Liver (tissue), 9 donors: ENCODE results near the gene UBE2R2. TPM values are rescaled to one million over a fixed set of nuclear protein-coding genes. Genes with fewer than 3 reads are reported as not detected.

ENCODE experiments used
- DNase-seq: peaks from one replicate; pipeline ENCODE4 v3.0.0-alpha.2; 2017; ENCODE audit warnings: low spot score
- H3K27ac ChIP-seq, 2 donors: one replicate each; pipeline ENCODE4 v1.7.0; 2013; ENCODE audit warnings: inconsistent platforms in 2 of 2, low read length in 2 of 2, control low read depth in 1 of 2, low read depth in 1 of 2, mild to moderate bottlenecking in 1 of 2
- H3K27me3 ChIP-seq, 4 donors: one replicate each; pipeline versions ENCODE4 v1.6.1 to v1.7.0; 2013; ENCODE audit warnings: low read length in 3 of 4, inconsistent platforms in 1 of 4, mild to moderate bottlenecking in 1 of 4, moderate library complexity in 1 of 4; ENCODE audit not compliant: control insufficient read depth in 4 of 4, insufficient read depth in 4 of 4
- H3K36me3 ChIP-seq, 4 donors: one replicate each; pipeline versions ENCODE4 v1.6.1 to v1.7.0; 2013; ENCODE audit warnings: low read length in 3 of 4, mild to moderate bottlenecking in 3 of 4, low read depth in 1 of 4, moderate library complexity in 1 of 4; ENCODE audit not compliant: control insufficient read depth in 4 of 4, insufficient read depth in 3 of 4
- H3K4me1 ChIP-seq, 4 donors: one replicate each; pipeline versions ENCODE4 v1.6.1 to v1.7.0; 2013; ENCODE audit warnings: low read length in 3 of 4, mild to moderate bottlenecking in 3 of 4, moderate library complexity in 1 of 4; ENCODE audit not compliant: control insufficient read depth in 4 of 4, insufficient read depth in 4 of 4
- H3K4me3 ChIP-seq, 3 donors: one replicate each; pipeline versions ENCODE4 v1.6.1 to v1.7.0; 2013; ENCODE audit warnings: low read length in 3 of 3, control low read depth in 1 of 3, low read depth in 1 of 3, mild to moderate bottlenecking in 1 of 3
- H3K9ac ChIP-seq, 2 donors: one replicate each; pipeline ENCODE4 v1.7.0; 2013; ENCODE audit warnings: low read length in 2 of 2, mild to moderate bottlenecking in 2 of 2, moderate library complexity in 2 of 2, control low read depth in 1 of 2, low read depth in 1 of 2
- H3K9me3 ChIP-seq, 4 donors: one replicate each; pipeline versions ENCODE4 v1.6.1 to v1.7.0; 2013; ENCODE audit warnings: low read length in 3 of 4; ENCODE audit not compliant: control insufficient read depth in 4 of 4
- EGR1 ChIP-seq, 2 donors: IDR thresholded peaks; 2 replicates each; pipeline ENCODE4 v1.6.1; 2016 to 2018; ENCODE audit warnings: antibody characterized with exemption in 2 of 2, low read depth in 2 of 2
- FOXA1 ChIP-seq: IDR thresholded peaks from 2 replicates; pipeline ENCODE4 v1.6.1; 2016; ENCODE audit warnings: antibody characterized with exemption
- FOXA2 ChIP-seq: IDR thresholded peaks from 2 replicates; pipeline ENCODE4 v1.6.1; 2016; ENCODE audit warnings: antibody characterized with exemption
- GABPA ChIP-seq, 2 donors: IDR thresholded peaks in 1 of 2; conservative IDR thresholded peaks in 1 of 2; 2 replicates each; pipeline ENCODE4 v1.6.1; 2016; ENCODE audit warnings: antibody characterized with exemption in 2 of 2, mild to moderate bottlenecking in 1 of 2, moderate library complexity in 1 of 2
- HNF4A ChIP-seq, 2 donors: conservative IDR thresholded peaks; 2 replicates each; pipeline ENCODE4 v1.6.1; 2016; ENCODE audit warnings: antibody characterized with exemption in 2 of 2, mild to moderate bottlenecking in 2 of 2
- HNF4G ChIP-seq: IDR thresholded peaks from 2 replicates; pipeline ENCODE4 v1.6.1; 2016; ENCODE audit warnings: antibody characterized with exemption
- JUND ChIP-seq, 2 donors: IDR thresholded peaks; 2 replicates each; pipeline ENCODE4 v1.6.1; 2016; ENCODE audit warnings: antibody characterized with exemption in 2 of 2
- MAX ChIP-seq: IDR thresholded peaks from 2 replicates; pipeline ENCODE4 v1.6.1; 2016; ENCODE audit warnings: antibody characterized with exemption
- NR2F2 ChIP-seq: IDR thresholded peaks from 2 replicates; pipeline ENCODE4 v1.6.1; 2016; ENCODE audit warnings: antibody characterized with exemption
- RAD21 ChIP-seq, 2 donors: IDR thresholded peaks; 2 replicates each; pipeline ENCODE4 v1.6.1; 2016; ENCODE audit warnings: antibody characterized with exemption in 2 of 2, mild to moderate bottlenecking in 2 of 2
- RXRA ChIP-seq, 2 donors: IDR thresholded peaks; 2 replicates each; pipeline ENCODE4 v1.6.1; 2017 to 2018; ENCODE audit warnings: antibody characterized with exemption in 2 of 2, mild to moderate bottlenecking in 1 of 2
- SP1 ChIP-seq: IDR thresholded peaks from 2 replicates; pipeline ENCODE4 v1.6.1; 2018; ENCODE audit warnings: antibody characterized with exemption, mild to moderate bottlenecking
- TAF1 ChIP-seq: conservative IDR thresholded peaks from 2 replicates; pipeline ENCODE4 v1.6.1; 2016; ENCODE audit warnings: antibody characterized with exemption, mild to moderate bottlenecking
- YY1 ChIP-seq: IDR thresholded peaks from 2 replicates; pipeline ENCODE4 v1.6.1; 2016; ENCODE audit warnings: antibody characterized with exemption, mild to moderate bottlenecking
- ZBTB33 ChIP-seq: IDR thresholded peaks from 2 replicates; pipeline ENCODE4 v1.6.1; 2016; ENCODE audit warnings: antibody characterized with exemption
- WGBS: extraction: QIAGEN DNeasy Blood & Tissue Kit; methylation state at CpG from one replicate; pipeline ENCODE4 v1.1.7; 2013; 5-methylcytosine and 5-hydroxymethylcytosine counted together
- polyA plus RNA-seq, 2 donors: library from polyadenylated mRNA; stranded (reverse) in 1 of 2; unstranded in 1 of 2; fragments of 200-250 nt in 1 of 2; fragments of >200 nt in 1 of 2; fragmentation: Nextera tagmentation in 1 of 2; extraction: Ambion mirVana in 1 of 2; gene quantifications; one replicate each; pipeline versions ENCODE4 v1.2.1 to v1.2.3, GENCODE V29; 2013 to 2015
- total RNA-seq, 2 donors: library from RNA; depleted of rRNA; stranded (reverse); fragments of >200 nt; gene quantifications; one replicate each; pipeline ENCODE4 v1.2.3, GENCODE V29; 2014
- TF ChIP-seq, protein P1 (sequence below): fragments of 150-350 bp; IDR thresholded peaks from 2 replicates; pipeline ENCODE4 v1.5.1; 2017; ENCODE audit warnings: improper control_type of control experiment, low read depth, low read length; ENCODE audit not compliant: missing input control
- TF ChIP-seq, protein P2 (sequence below): IDR thresholded peaks from 2 replicates; pipeline ENCODE4 v1.6.1; 2016; ENCODE audit warnings: antibody characterized with exemption
- TF ChIP-seq, protein P3 (sequence below): IDR thresholded peaks from 2 replicates; pipeline ENCODE4 v1.6.1; 2016; ENCODE audit warnings: antibody characterized with exemption, mild to moderate bottlenecking
- donor health status: healthy.
- donor health status: healthy.
- donor health status: healthy.
- donor health status: healthy.
- donor health status: healthy.

UBE2R2 gene
- total and polyA plus RNA-seq, 4 donors, result 10.8 to 15.0 (median 14.2) TPM

DNA sequence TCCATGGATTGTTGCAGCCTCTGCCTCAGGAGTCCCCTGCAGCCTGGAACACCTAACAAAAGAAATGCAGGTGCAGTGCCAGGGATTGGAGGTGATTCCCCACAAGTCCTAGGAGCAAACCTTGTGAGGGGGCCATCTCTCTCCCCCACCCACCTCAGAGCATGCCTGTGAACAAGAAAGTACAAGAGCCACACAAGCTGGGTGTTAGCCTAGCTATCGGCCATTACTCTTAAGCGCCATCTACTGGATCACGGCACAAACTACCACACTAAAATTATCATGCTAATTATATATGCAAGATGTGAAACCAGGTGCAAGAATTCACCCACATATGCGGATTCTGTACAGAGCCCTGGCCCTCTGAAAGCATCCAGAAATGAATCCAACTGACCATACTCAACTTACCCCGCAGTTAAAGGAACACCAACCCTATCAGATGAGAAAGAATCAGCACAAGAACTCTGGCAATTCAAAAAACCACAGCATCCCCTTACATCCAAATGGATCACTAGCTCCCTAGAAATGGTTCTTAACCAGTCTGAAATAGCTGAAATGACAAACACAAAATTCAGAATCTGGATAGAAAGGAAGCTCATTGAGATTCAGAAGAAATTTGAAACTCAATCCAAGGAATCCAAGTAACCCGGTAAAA, 38.1 kb upstream of the UBE2R2 start:
- Histone ChIP-seq H3K4me1 (peaks cover 0 to 2% (median 0%) of the 10 kb centered on the region in 4 donors), H3K36me3 (no peaks in the 10 kb centered on the region), H3K27me3 (no peaks in the 10 kb centered on the region), H3K27ac (no peak overlapping the region), H3K9ac (no peak overlapping the region), H3K4me3 (no peak overlapping the region), H3K9me3 (no peaks in the 10 kb centered on the region)
- TF ChIP-seq YY1, result peak; percentile 73
- no peak for TF ChIP-seq RXRA (IDR thresholded peaks at IDR 0.05)
- TF ChIP-seq FOXA1, result no peak
- TF ChIP-seq FOXA2, result no peak
- TF ChIP-seq HNF4A (conservative IDR thresholded peaks at IDR 0.05), result no peak
- no peak for TF ChIP-seq NR2F2
- no peak for TF ChIP-seq MAX
- TF ChIP-seq HNF4G, result no peak
- TF ChIP-seq JUND (IDR thresholded peaks at IDR 0.05), result no peak
- TF ChIP-seq, protein P1, sequence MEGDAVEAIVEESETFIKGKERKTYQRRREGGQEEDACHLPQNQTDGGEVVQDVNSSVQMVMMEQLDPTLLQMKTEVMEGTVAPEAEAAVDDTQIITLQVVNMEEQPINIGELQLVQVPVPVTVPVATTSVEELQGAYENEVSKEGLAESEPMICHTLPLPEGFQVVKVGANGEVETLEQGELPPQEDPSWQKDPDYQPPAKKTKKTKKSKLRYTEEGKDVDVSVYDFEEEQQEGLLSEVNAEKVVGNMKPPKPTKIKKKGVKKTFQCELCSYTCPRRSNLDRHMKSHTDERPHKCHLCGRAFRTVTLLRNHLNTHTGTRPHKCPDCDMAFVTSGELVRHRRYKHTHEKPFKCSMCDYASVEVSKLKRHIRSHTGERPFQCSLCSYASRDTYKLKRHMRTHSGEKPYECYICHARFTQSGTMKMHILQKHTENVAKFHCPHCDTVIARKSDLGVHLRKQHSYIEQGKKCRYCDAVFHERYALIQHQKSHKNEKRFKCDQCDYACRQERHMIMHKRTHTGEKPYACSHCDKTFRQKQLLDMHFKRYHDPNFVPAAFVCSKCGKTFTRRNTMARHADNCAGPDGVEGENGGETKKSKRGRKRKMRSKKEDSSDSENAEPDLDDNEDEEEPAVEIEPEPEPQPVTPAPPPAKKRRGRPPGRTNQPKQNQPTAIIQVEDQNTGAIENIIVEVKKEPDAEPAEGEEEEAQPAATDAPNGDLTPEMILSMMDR, result peak; percentile 71
- TF ChIP-seq GABPA (IDR thresholded peaks at IDR 0.05 in 1 of 2, conservative IDR thresholded peaks at IDR 0.05 in 1 of 2), result no peak
- TF ChIP-seq, protein P2, sequence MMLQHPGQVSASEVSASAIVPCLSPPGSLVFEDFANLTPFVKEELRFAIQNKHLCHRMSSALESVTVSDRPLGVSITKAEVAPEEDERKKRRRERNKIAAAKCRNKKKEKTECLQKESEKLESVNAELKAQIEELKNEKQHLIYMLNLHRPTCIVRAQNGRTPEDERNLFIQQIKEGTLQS, result no peak
- no peak for TF ChIP-seq ZBTB33
- TF ChIP-seq EGR1 (IDR thresholded peaks at IDR 0.05; ENCODE audit: low read depth in 2 of 2), result no peak
- TF ChIP-seq, protein P3, sequence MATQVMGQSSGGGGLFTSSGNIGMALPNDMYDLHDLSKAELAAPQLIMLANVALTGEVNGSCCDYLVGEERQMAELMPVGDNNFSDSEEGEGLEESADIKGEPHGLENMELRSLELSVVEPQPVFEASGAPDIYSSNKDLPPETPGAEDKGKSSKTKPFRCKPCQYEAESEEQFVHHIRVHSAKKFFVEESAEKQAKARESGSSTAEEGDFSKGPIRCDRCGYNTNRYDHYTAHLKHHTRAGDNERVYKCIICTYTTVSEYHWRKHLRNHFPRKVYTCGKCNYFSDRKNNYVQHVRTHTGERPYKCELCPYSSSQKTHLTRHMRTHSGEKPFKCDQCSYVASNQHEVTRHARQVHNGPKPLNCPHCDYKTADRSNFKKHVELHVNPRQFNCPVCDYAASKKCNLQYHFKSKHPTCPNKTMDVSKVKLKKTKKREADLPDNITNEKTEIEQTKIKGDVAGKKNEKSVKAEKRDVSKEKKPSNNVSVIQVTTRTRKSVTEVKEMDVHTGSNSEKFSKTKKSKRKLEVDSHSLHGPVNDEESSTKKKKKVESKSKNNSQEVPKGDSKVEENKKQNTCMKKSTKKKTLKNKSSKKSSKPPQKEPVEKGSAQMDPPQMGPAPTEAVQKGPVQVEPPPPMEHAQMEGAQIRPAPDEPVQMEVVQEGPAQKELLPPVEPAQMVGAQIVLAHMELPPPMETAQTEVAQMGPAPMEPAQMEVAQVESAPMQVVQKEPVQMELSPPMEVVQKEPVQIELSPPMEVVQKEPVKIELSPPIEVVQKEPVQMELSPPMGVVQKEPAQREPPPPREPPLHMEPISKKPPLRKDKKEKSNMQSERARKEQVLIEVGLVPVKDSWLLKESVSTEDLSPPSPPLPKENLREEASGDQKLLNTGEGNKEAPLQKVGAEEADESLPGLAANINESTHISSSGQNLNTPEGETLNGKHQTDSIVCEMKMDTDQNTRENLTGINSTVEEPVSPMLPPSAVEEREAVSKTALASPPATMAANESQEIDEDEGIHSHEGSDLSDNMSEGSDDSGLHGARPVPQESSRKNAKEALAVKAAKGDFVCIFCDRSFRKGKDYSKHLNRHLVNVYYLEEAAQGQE, result no peak
- no peak for TF ChIP-seq SP1
- no peak for TF ChIP-seq TAF1
- peak; percentile 85 to 91 for TF ChIP-seq RAD21 (IDR thresholded peaks at IDR 0.05)
- WGBS, result 17% methylated on average over 6 of the region's 6 CpGs
- DNase-seq, result peak; percentile 45
